T1000 (cell line): ENCODE results near the gene KLF14.
"Not testable (repeated sequence)": the region's sequence is repeated elsewhere in the genome, so short reads cannot be mapped to it uniquely, and the experiment has no call there.

Experiments used
- DNase-seq: peaks from one replicate; lab custom pipeline; 2025; ENCODE audit warnings: mixed read lengths; lab: John Stamatoyannopoulos, UW

The KLF14 gene

GRCh38 chr7:130733931-130734814 is at the start of gene KLF14:
TSS of gene KLF14 (minus strand) at chr7:130734207. CDS start at chr7:130734033, 174 bp downstream.
- DNase-seq, result peak; percentile 3

- DNase-seq, result no peak
Observed at GRCh38 chr7:130781346-130781745, 47.3 kb upstream of the KLF14 start.

- no peak for DNase-seq
Observed at GRCh38 chr7:130777426-130777825, 43.4 kb upstream of the KLF14 start.

- DNase-seq, result not testable (repeated sequence)
Observed at GRCh38 chr7:130772456-130772855, 38.4 kb upstream of the KLF14 start.

- no peak for DNase-seq
Observed at GRCh38 chr7:130768854-130769253, 34.8 kb upstream of the KLF14 start.

GRCh38 chr7:130764569-130764968 is 30.6 kb upstream of the KLF14 start:
- DNase-seq, result not testable (repeated sequence)

- no peak for DNase-seq
Observed at GRCh38 chr7:130758429-130759056, 24.5 kb upstream of the KLF14 start.

GRCh38 chr7:130756316-130756715 is 22.3 kb upstream of the KLF14 start:
- DNase-seq, result no peak

- DNase-seq, result no peak
Observed at GRCh38 chr7:130752424-130752823, 18.4 kb upstream of the KLF14 start.

- DNase-seq, result no peak
Observed at GRCh38 chr7:130750755-130751154, 16.7 kb upstream of the KLF14 start.

- no peak for DNase-seq
Observed at GRCh38 chr7:130748531-130749389, 14.8 kb upstream of the KLF14 start.

- DNase-seq, result no peak
Observed at GRCh38 chr7:130741331-130741995, 7.5 kb upstream of the KLF14 start.

- DNase-seq, result no peak
Observed at GRCh38 chr7:130740606-130741005, 6.6 kb upstream of the KLF14 start.

GRCh38 chr7:130736298-130736900 is 2.4 kb upstream of the KLF14 start:
- no peak for DNase-seq

- DNase-seq, result no peak
Observed at GRCh38 chr7:130734815-130735716, 1.1 kb upstream of the KLF14 start.

- peak; percentile 3 for DNase-seq
Observed at GRCh38 chr7:130732980-130733930, 752 bp downstream of the KLF14 start.

- DNase-seq, result no peak
Observed at GRCh38 chr7:130723784-130724183, 10.2 kb downstream of the KLF14 start.

GRCh38 chr7:130721486-130722277 is 12.3 kb downstream of the KLF14 start:
- DNase-seq, result no peak
